ENCODE data around the gene PGAP3.
"Not testable (repeated sequence)": the region's sequence is repeated elsewhere in the genome, so short reads cannot be mapped to it uniquely, and the experiment has no call there.

PGAP3 gene, protein sequence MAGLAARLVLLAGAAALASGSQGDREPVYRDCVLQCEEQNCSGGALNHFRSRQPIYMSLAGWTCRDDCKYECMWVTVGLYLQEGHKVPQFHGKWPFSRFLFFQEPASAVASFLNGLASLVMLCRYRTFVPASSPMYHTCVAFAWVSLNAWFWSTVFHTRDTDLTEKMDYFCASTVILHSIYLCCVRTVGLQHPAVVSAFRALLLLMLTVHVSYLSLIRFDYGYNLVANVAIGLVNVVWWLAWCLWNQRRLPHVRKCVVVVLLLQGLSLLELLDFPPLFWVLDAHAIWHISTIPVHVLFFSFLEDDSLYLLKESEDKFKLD

DNA sequence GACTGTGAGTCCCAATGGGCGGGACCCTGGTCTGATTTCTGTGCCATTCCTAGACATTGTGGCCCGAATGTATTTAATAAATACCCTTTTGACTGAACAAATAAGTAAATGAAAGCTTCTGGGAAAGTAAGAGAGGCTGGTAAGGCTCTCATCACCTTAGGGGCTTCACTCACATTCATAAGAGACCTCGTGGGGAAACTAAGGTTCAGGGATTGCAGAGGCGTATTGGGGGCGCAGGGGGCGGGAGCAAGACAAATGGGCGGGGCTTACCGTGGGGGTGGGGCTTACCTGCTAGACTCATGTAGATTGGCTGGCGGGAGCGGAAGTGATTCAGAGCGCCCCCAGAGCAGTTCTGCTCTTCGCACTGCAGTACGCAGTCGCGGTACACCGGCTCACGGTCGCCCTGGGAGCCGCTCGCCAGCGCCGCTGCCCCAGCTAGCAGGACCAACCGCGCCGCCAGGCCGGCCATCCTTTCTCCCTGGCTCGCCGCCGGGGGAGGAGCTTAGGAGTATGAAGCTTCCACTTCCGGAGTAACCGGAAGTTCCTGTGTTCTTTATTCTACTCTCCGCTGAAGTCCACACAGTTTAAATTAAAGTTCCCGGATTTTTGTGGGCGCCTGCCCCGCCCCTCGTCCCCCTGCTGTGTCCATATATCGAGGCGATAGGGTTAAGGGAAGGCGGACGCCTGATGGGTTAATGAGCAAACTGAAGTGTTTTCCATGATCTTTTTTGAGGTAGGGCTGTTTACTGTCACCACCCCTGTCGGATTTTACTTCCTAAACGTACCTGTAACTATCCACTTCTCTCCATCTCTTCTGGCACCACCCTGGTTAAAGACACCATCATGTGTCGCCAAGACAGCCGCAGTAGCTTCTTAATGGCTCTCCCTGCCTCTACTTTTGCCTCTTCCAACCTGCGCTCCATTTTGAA is at the start of gene PGAP3:
TSS of gene PGAP3 (minus strand) at position 512 of the 929 bp plus-strand sequence. CDS start at position 469, 43 bp downstream.
- H3K27ac Mint-ChIP-seq: peak within 1 kb of the TSS; percentile 98
- H3K9me3 Mint-ChIP-seq: peaks cover 1 to 3% of the 10 kb centered on the region in 2 donors
- peak; percentile 94 for ATAC-seq (replicated peaks)
- no peaks in the 10 kb centered on the region for H3K27me3 Mint-ChIP-seq
- H3K4me3 Mint-ChIP-seq: peak within 1 kb of the TSS; percentile 91 to 96
- peaks cover 12 to 23% of the 10 kb centered on the region in 2 donors for H3K36me3 Mint-ChIP-seq
- H3K4me1 Mint-ChIP-seq: peaks cover 15 to 17% of the 10 kb centered on the region in 2 donors
- peak; percentile 85 for DNase-seq

DNA sequence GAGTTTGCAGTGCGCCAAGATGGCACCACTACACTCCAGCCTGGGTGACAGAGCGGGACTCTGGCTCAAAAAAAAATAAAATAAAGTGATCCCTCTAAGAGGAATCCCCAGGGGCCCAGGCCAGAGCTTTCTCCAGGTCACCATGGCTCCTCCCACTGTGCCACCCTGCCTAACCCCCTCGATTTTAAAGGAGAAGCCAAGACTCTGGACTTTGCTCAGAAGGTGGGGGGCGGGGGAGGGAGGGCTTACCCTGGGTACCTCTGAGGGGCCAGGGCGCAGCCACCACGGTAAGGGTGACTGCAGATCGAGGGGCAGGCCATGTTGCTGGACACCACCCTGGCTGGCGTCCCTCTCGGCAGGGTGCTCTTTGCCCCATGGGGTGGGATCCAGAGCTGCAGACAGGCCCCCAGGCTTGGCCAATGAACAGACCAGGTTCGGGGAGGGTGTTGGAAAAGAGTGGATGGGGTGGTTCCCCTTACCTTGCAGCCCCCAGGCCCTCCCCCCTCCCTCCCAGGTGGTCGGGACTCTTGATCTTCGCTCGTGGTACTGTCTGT is 49.4 kb upstream of the PGAP3 start:
- H3K27ac Mint-ChIP-seq: no peak overlapping the region
- no peak for ATAC-seq (replicated peaks)
- peaks cover 0 to 2% of the 10 kb centered on the region in 2 donors for H3K36me3 Mint-ChIP-seq
- peak overlapping the region; percentile 76 to 78 for H3K4me3 Mint-ChIP-seq
- no peaks in the 10 kb centered on the region for H3K9me3 Mint-ChIP-seq
- H3K4me1 Mint-ChIP-seq: peaks cover 27 to 39% of the 10 kb centered on the region in 2 donors
- H3K27me3 Mint-ChIP-seq: peaks cover 46 to 52% of the 10 kb centered on the region in 2 donors
- no peak for DNase-seq

DNA sequence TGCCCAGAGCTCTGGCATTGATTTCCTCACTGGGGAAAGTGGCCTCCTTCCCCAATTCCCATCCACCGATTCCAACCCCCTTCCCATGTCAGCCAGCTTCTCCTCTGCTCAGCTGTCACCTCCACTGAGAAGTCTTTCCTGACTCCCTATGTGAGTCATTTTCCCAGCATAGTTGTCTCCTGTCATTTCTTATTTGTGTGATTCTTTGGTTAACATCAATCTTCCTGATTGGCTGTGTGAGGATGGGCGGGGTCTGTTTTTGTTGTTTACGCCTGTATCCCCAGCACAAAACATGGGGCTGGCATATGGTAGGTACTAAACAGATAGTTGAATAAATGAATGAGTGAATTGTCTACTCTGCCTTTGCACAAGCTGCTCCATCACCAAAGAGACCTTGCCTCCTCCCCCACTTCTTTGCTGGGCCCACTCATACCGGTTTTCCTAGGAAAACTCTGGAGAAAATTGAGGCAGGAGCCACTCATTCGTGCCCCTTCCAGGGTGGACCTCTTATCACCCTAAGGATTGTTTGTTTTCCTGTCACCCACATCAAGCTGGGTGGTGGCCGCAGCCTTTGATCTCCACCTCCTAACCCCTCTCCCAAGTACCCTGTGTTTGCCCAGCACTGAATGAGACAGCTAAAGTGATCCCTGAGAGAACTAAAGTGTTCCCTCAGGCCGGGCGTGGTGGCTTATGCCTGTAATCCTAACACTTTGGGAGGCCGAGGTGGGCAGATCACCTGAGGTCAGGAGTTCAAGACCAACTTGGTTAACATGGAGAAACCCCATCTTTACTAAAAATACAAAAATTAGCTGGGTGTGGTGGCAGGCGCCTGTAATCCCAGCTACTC is 48.7 kb upstream of the PGAP3 start:
- no peak overlapping the region for H3K4me3 Mint-ChIP-seq

DNA sequence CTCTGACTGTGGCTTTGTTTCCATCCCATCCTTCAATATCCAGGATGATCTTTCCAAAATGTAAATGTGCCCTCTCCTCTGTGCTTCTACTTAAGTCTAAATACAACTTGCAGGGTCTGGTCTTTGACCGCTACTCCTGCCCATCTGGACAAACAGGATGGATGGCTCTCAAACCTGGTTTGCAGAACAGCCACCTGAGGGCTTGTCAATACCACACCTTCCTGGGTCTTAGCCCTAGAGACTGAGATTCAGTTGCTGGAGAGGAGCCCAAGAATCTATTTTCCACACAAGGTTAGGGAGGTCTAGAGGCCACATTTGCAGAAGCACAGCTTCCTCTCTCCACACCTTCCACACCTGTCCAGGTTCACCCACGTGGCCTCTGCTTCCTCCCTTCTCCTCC is 48.0 kb upstream of the PGAP3 start:
- ATAC-seq (replicated peaks) (no peak), DNase-seq (no peak)
- H3K27me3 Mint-ChIP-seq: peaks cover 38 to 48% of the 10 kb centered on the region in 2 donors
- H3K27ac Mint-ChIP-seq: peak overlapping the region; percentile 33
- H3K36me3 Mint-ChIP-seq: peaks cover 0 to 2% of the 10 kb centered on the region in 2 donors
- no peak overlapping the region for H3K4me3 Mint-ChIP-seq
- H3K4me1 Mint-ChIP-seq: peaks cover 26 to 38% of the 10 kb centered on the region in 2 donors
- H3K9me3 Mint-ChIP-seq: no peaks in the 10 kb centered on the region

More for the DNA sequence above, 48.7 kb upstream of the PGAP3 start:
- DNase-seq (no peak), ATAC-seq (replicated peaks) (no peak)
- Mint-ChIP-seq H3K9me3 (no peaks in the 10 kb centered on the region), H3K27me3 (peaks cover 44 to 52% of the 10 kb centered on the region in 2 donors), H3K4me1 (peaks cover 27 to 39% of the 10 kb centered on the region in 2 donors), H3K36me3 (peaks cover 0 to 2% of the 10 kb centered on the region in 2 donors), H3K27ac (no peak overlapping the region)

DNA sequence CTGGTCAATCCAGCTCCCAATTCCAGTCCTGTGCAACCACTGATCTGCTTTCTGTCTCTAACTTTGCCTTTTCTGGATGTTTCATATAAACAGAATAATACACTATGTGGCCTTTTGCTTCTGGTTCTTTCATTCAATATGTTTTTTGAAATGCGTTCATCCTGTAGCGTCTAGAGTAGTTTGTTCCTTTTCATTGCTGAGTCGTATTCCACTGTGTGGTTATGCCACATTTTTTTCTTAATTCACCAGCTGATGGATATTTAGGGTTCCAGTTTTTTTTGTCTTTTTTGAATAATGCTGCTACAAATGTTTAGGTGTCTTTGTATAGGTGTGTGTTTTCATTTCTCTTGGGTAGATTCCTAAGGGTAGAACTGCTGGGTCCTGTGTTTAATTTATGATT is 44.7 kb upstream of the PGAP3 start:
- Mint-ChIP-seq H3K36me3 (peaks cover 13 to 18% of the 10 kb centered on the region in 2 donors), H3K27ac (no peak overlapping the region), H3K4me3 (no peak overlapping the region), H3K27me3 (peaks cover 14 to 16% of the 10 kb centered on the region in 2 donors), H3K4me1 (peaks cover 20 to 31% of the 10 kb centered on the region in 2 donors), H3K9me3 (no peaks in the 10 kb centered on the region)
- DNase-seq (no peak), ATAC-seq (replicated peaks) (no peak)

DNA sequence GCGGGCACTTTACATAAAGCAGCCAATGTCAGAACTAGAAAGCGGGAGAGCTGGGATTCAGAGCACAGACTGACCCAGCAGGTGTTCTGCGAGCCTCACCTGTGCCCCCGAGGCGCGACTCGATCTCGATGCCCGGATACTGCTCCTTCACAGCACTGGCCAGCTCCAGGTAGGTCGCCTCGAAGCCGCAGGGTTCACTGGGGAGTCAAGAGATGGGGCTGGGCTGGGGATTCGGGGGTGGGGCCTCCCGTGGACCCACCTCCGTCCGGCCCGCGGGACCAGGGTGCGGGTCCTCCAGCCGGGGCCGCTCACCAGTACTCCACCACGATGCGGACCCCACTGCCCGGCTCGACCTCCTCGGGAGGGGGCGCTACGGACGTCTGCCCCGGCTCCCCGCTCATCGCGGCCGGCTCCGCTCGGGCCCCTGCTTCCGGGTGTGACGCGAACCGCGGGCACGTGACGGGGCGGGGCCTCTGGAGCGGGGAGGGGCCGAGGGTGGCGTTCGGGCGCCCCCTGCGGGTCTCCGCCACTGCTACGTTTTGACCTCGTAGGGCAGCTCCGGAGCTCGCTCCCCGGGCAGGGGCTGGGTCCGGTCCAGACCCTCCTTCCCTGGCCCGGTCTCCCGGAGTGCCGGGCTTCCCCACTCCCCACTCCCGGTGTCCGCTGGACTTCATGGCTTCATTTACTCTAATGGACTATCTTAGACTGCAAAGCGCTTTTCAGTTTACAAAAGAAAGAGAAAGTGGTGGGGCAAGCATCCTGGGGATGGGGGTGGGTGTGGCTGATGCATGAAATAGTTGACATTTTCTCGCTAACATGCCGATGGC is 42.5 kb upstream of the PGAP3 start, which contains the start of gene MIEN1:
TSS of gene MIEN1 (minus strand) at position 438 of the 827 bp plus-strand sequence. CDS start at position 401, 37 bp downstream.
- Mint-ChIP-seq H3K4me1 (peaks cover 26 to 46% of the 10 kb centered on the region in 2 donors), H3K4me3 (peak within 1 kb of the TSS; percentile 87 to 94), H3K27ac (peak within 1 kb of the TSS; percentile 89), H3K36me3 (peaks cover 30 to 36% of the 10 kb centered on the region in 2 donors), H3K9me3 (no peaks in the 10 kb centered on the region), H3K27me3 (no peaks in the 10 kb centered on the region)
- DNase-seq (peak; percentile 91), ATAC-seq (replicated peaks) (peak; percentile 93 to 97)

DNA sequence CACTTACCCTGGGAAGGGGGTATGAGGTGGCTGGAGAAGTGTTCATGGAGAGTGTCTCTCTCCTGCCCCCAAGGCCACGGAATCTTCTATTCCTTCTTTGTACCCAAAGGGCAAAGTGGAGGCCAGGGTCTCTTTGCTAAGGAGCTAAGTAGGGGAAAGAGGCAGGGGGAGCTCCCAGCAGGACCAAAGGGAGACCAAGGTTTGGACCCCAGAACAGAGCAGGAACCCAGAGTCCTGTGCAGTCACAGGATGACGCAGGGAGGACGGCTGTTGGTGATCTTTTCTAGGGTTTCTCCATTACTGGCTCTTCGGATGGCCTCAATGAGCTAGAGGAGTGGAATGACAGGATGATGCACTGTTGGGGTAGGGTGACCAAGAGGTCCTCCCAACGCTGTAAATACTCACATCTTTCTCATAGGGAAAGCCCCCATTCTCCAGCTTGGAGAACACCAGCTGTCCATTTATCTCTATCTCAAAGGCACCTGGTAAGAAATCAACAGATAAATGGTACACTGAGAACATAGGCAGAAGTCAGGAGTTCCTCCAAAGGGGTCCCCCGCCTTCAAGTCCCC is 41.5 kb upstream of the PGAP3 start:
- no peak for ATAC-seq (replicated peaks)
- no peak for DNase-seq
- Mint-ChIP-seq H3K4me1 (peaks cover 26 to 46% of the 10 kb centered on the region in 2 donors), H3K27ac (peak overlapping the region; percentile 89), H3K4me3 (peak overlapping the region; percentile 87 to 94), H3K9me3 (no peaks in the 10 kb centered on the region), H3K36me3 (peaks cover 35 to 41% of the 10 kb centered on the region in 2 donors), H3K27me3 (no peaks in the 10 kb centered on the region)

DNA sequence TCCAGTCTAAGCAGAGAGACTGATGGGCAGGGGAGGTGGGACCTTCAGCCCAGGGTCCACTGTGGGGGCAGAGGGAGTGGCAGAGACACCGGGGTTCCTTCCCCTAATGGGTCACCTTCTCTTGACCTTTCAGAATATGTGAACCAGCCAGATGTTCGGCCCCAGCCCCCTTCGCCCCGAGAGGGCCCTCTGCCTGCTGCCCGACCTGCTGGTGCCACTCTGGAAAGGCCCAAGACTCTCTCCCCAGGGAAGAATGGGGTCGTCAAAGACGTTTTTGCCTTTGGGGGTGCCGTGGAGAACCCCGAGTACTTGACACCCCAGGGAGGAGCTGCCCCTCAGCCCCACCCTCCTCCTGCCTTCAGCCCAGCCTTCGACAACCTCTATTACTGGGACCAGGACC is 39.7 kb upstream of the PGAP3 start:
- Mint-ChIP-seq H3K27me3 (no peaks in the 10 kb centered on the region), H3K9me3 (no peaks in the 10 kb centered on the region), H3K4me3 (no peak overlapping the region), H3K36me3 (peaks cover 44 to 45% of the 10 kb centered on the region in 2 donors), H3K27ac (no peak overlapping the region), H3K4me1 (peaks cover 29 to 46% of the 10 kb centered on the region in 2 donors)
- DNase-seq: no peak
- ATAC-seq (replicated peaks): no peak

DNA sequence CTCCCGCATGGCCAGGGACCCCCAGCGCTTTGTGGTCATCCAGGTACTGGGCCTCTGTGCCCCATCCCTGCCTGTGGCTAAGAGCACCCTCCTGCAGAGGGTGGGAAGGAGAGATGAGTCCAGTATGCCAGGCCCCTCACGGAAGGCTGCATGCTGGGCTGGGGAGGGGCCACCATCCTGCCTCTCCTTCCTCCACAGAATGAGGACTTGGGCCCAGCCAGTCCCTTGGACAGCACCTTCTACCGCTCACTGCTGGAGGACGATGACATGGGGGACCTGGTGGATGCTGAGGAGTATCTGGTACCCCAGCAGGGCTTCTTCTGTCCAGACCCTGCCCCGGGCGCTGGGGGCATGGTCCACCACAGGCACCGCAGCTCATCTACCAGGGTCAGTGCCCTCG is 38.8 kb upstream of the PGAP3 start:
- Mint-ChIP-seq H3K27me3 (no peaks in the 10 kb centered on the region), H3K27ac (peak overlapping the region; percentile 52), H3K9me3 (no peaks in the 10 kb centered on the region), H3K4me1 (peaks cover 29 to 46% of the 10 kb centered on the region in 2 donors), H3K36me3 (peaks cover 44 to 45% of the 10 kb centered on the region in 2 donors), H3K4me3 (no peak overlapping the region)
- DNase-seq: no peak
- no peak for ATAC-seq (replicated peaks)

DNA sequence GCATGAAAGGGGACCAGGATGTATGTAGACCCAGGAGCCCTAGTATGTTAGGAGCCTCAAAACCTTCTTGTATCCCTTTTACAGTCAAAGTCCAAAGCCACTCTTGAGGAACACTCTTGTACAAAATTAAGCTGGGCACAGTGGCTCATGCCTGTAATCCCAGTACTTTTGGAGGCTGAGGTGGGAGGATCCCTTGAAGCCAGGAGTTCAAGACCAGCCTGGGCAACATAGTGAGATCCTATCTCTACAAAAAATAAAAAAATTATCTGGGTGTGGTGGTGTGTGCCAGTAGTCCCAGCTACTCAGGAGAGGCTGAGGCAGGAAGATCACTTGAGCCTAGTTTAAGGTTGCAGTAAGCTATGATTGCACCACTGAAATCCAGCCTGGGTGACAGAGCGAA is 38.1 kb upstream of the PGAP3 start:
- H3K27ac Mint-ChIP-seq; H3K9me3 Mint-ChIP-seq; DNase-seq; H3K27me3 Mint-ChIP-seq; ATAC-seq (replicated peaks); H3K4me3 Mint-ChIP-seq: not testable (repeated sequence)
- Mint-ChIP-seq H3K4me1 (peaks cover 27 to 46% of the 10 kb centered on the region in 2 donors), H3K36me3 (peaks cover 44 to 45% of the 10 kb centered on the region in 2 donors)

DNA sequence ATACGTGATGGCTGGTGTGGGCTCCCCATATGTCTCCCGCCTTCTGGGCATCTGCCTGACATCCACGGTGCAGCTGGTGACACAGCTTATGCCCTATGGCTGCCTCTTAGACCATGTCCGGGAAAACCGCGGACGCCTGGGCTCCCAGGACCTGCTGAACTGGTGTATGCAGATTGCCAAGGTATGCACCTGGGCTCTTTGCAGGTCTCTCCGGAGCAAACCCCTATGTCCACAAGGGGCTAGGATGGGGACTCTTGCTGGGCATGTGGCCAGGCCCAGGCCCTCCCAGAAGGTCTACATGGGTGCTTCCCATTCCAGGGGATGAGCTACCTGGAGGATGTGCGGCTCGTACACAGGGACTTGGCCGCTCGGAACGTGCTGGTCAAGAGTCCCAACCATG is 36.9 kb upstream of the PGAP3 start:
- peaks cover 41% of the 10 kb centered on the region in 2 donors for H3K36me3 Mint-ChIP-seq
- no peak overlapping the region for H3K4me3 Mint-ChIP-seq
- peaks cover 29 to 47% of the 10 kb centered on the region in 2 donors for H3K4me1 Mint-ChIP-seq
- no peaks in the 10 kb centered on the region for H3K9me3 Mint-ChIP-seq
- ATAC-seq (replicated peaks) (no peak), DNase-seq (no peak)
- no peaks in the 10 kb centered on the region for H3K27me3 Mint-ChIP-seq
- no peak overlapping the region for H3K27ac Mint-ChIP-seq

DNA sequence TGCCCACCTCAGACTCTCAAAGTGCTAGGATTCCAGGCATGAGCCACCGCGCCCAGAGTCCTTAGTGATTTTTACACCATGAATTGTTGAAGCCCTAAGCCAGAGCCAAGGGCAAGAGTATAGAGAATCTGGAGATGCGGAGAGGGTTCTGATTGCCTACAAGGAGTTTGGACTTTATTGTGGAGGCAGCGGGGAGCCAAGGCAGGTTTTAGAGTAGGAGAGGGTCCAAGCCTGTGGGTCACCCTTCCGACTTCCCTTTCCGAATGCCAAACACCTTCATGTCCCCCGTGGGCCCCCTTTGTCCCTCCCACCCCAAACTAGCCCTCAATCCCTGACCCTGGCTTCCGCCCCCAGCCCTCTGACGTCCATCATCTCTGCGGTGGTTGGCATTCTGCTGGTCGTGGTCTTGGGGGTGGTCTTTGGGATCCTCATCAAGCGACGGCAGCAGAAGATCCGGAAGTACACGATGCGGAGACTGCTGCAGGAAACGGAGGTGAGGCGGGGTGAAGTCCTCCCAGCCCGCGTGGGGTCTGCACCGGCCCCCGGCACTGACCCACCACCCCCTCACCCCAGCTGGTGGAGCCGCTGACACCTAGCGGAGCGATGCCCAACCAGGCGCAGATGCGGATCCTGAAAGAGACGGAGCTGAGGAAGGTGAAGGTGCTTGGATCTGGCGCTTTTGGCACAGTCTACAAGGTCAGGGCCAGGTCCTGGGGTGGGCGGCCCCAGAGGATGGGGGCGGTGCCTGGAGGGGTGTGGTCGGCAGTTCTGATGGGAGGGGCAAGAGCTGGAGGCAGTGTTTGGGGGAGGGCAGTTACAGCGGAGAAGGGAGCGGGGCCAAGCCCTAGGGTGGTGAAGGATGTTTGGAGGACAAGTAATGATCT is 35.4 kb upstream of the PGAP3 start:
- no peak for DNase-seq
- H3K4me3 Mint-ChIP-seq: no peak overlapping the region

More for the DNA sequence above, 35.4 kb upstream of the PGAP3 start:
- H3K27ac Mint-ChIP-seq: no peak overlapping the region
- H3K27me3 Mint-ChIP-seq: no peaks in the 10 kb centered on the region
- peaks cover 19 to 33% of the 10 kb centered on the region in 2 donors for H3K4me1 Mint-ChIP-seq
- peaks cover 34% of the 10 kb centered on the region in 2 donors for H3K36me3 Mint-ChIP-seq
- peak; percentile 59 to 69 for ATAC-seq (replicated peaks)
- H3K9me3 Mint-ChIP-seq: no peaks in the 10 kb centered on the region
